PFSK-1 (cell line): Measurements from ENCODE around the gene ADD1.

Experiments used
- TAF1 ChIP-seq: IDR thresholded peaks from 2 replicates; pipeline ENCODE4 v1.6.1; 2012; ENCODE audit warnings: low read length, control low read depth, borderline replicate concordance; ENCODE audit not compliant: insufficient read depth
- TF ChIP-seq, protein P1 (sequence below), 2 experiments: IDR thresholded peaks; 2 replicates each; pipeline versions ENCODE4 v1.6.1 to v1.8.0; 2011 to 2012; ENCODE audit warnings: low read depth in 2 of 2, low read length in 2 of 2, control low read depth in 1 of 2, inconsistent platforms in 1 of 2, mild to moderate bottlenecking in 1 of 2, moderate library complexity in 1 of 2; ENCODE audit not compliant: insufficient read depth in 1 of 2

DNA sequence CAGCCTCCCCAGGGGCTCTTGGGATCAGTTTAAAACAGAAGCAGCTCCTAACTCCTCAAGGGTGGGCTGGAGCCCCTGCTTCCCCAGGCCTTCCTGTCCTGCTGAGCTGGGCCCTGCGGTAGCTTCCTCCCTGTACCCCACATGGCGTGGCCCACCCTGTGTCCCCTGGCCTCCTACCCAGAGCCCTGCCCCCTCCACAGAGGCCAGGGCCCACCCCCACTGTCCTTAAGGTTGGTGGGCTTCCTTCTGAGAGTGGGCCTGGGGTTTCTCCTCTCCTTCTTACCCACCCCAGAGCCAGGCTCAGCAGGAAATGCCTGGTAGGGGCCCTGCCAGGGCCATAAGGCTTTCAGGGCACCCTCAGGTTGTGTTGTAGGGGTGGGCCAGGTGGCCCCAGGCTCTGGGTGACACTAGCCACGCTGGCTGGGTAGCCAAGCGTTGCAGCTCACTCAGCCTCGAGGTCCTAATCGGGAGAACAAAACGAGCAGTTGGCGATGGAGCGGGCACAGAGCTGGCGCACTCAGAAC is 39.1 kb upstream of the ADD1 start:
- no peak for TF ChIP-seq TAF1
- TF ChIP-seq, protein P1, sequence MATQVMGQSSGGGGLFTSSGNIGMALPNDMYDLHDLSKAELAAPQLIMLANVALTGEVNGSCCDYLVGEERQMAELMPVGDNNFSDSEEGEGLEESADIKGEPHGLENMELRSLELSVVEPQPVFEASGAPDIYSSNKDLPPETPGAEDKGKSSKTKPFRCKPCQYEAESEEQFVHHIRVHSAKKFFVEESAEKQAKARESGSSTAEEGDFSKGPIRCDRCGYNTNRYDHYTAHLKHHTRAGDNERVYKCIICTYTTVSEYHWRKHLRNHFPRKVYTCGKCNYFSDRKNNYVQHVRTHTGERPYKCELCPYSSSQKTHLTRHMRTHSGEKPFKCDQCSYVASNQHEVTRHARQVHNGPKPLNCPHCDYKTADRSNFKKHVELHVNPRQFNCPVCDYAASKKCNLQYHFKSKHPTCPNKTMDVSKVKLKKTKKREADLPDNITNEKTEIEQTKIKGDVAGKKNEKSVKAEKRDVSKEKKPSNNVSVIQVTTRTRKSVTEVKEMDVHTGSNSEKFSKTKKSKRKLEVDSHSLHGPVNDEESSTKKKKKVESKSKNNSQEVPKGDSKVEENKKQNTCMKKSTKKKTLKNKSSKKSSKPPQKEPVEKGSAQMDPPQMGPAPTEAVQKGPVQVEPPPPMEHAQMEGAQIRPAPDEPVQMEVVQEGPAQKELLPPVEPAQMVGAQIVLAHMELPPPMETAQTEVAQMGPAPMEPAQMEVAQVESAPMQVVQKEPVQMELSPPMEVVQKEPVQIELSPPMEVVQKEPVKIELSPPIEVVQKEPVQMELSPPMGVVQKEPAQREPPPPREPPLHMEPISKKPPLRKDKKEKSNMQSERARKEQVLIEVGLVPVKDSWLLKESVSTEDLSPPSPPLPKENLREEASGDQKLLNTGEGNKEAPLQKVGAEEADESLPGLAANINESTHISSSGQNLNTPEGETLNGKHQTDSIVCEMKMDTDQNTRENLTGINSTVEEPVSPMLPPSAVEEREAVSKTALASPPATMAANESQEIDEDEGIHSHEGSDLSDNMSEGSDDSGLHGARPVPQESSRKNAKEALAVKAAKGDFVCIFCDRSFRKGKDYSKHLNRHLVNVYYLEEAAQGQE (IDR thresholded peaks at IDR 0.05; ENCODE audit: insufficient read depth in 1 of 2, low read depth in 2 of 2, low read length in 2 of 2), result no peak
